ENCODE data around the gene TRIM37. TPM values are rescaled to one million over a fixed set of nuclear protein-coding genes. Genes with fewer than 3 reads are reported as not detected.

The TRIM37 gene
- total and polyA plus RNA-seq, 10 donors: 6.2 to 28.1 (median 16.9) TPM

- H3K4me3 ChIP-seq: no peak overlapping the region
- H3K36me3 ChIP-seq: peaks cover 0 to 89% (median 30%) of the 10 kb centered on the region in 6 donors
- TF ChIP-seq CTCF (IDR thresholded peaks at IDR 0.05 in 8 of 11, conservative IDR thresholded peaks at IDR 0.05 in 3 of 11) (no peak), POLR2AphosphoS5 (IDR thresholded peaks at IDR 0.05) (no peak)
- H3K27me3 ChIP-seq (replicated peaks in 1 of 7): no peaks in the 10 kb centered on the region
- H3K27ac ChIP-seq: no peak overlapping the region
- WGBS, 5 donors: 87 to 100% (median 97%) methylated on average over 1 of the region's 1 CpG
- no peak for DNase-seq
- intact Hi-C loops (cut with DNase I; ENCODE audit: low total_unique reads): no loop called here
- no peaks in the 10 kb centered on the region for H3K9me3 ChIP-seq
- H3K4me1 ChIP-seq: peaks cover 0 to 18% (median 5%) of the 10 kb centered on the region in 6 donors
Observed at GRCh38 chr17:59030811-59031210, 75.9 kb downstream of the TRIM37 start.

GRCh38 chr17:59028328-59028727, 78.4 kb downstream of the TRIM37 start:
- H3K27ac ChIP-seq: no peak overlapping the region
- H3K9me3 ChIP-seq: no peaks in the 10 kb centered on the region
- H3K4me1 ChIP-seq: peaks cover 0 to 18% (median 5%) of the 10 kb centered on the region in 6 donors
- no peak overlapping the region for H3K4me3 ChIP-seq
- peaks cover 0 to 67% (median 27%) of the 10 kb centered on the region in 6 donors for H3K36me3 ChIP-seq
- intact Hi-C loops (cut with DNase I; ENCODE audit: low total_unique reads): no loop called here
- TF ChIP-seq POLR2A (IDR thresholded peaks at IDR 0.05): no peak
- H3K27me3 ChIP-seq (replicated peaks in 1 of 7): no peaks in the 10 kb centered on the region
- DNase-seq: no peak
- 94 to 97% (median 95%) methylated on average over 6 of the region's 6 CpGs for WGBS, 5 donors

- WGBS, 5 donors: 61 to 72% (median 67%) methylated on average over 4 of the region's 4 CpGs
Observed at GRCh38 chr17:59027750-59028149, 78.9 kb downstream of the TRIM37 start.

GRCh38 chr17:59026176-59026939, 80.3 kb downstream of the TRIM37 start:
- Histone ChIP-seq H3K27me3 (replicated peaks in 1 of 7) (no peaks in the 10 kb centered on the region), H3K27ac (no peak overlapping the region), H3K9me3 (peaks cover 0 to under 1% (median 0%) of the 10 kb centered on the region in 8 donors), H3K4me3 (no peak overlapping the region), H3K36me3 (peaks cover 0 to 52% (median 14%) of the 10 kb centered on the region in 6 donors), H3K4me1 (peaks cover 0 to 18% (median 5%) of the 10 kb centered on the region in 6 donors)
- TF ChIP-seq POLR2A (IDR thresholded peaks at IDR 0.05) (no peak), POLR2AphosphoS5 (IDR thresholded peaks at IDR 0.05) (no peak), CTCF (IDR thresholded peaks at IDR 0.05 in 8 of 11, conservative IDR thresholded peaks at IDR 0.05 in 3 of 11) (no peak)
- WGBS, 5 donors: 66 to 87% (median 80%) methylated on average over 1 of the region's 1 CpG
- no peak for DNase-seq
- intact Hi-C loops (cut with DNase I; ENCODE audit: low total_unique reads): no loop called here

More at GRCh38 chr17:59027750-59028149, 78.9 kb downstream of the TRIM37 start:
- Histone ChIP-seq H3K9me3 (no peaks in the 10 kb centered on the region), H3K36me3 (peaks cover 0 to 62% (median 24%) of the 10 kb centered on the region in 6 donors), H3K4me3 (no peak overlapping the region), H3K27ac (peak overlapping the region in 2 of 8 donors; percentile 1 to 12), H3K27me3 (replicated peaks in 1 of 7) (no peaks in the 10 kb centered on the region), H3K4me1 (peaks cover 0 to 18% (median 5%) of the 10 kb centered on the region in 6 donors)
- intact Hi-C loops (cut with DNase I; ENCODE audit: low total_unique reads): no loop called here
- TF ChIP-seq POLR2AphosphoS5 (IDR thresholded peaks at IDR 0.05) (no peak), CTCF (IDR thresholded peaks at IDR 0.05 in 8 of 11, conservative IDR thresholded peaks at IDR 0.05 in 3 of 11) (no peak), POLR2A (IDR thresholded peaks at IDR 0.05) (no peak)
- no peak for DNase-seq

Data from spleen (tissue), 11 donors.